Measurements from ENCODE around the gene CHST15.

Gene CHST15

GRCh38 chr10:124012991-124013390, 80.4 kb downstream of the CHST15 start:
- no peaks in the 10 kb centered on the region for H3K79me2 ChIP-seq (ENCODE audit: insufficient read depth, low read length)
- H3K4me3 ChIP-seq (ENCODE audit: low read length, poor library complexity, severe bottlenecking) = no peak overlapping the region
- no peak overlapping the region for H2AFZ ChIP-seq (ENCODE audit: low read length)
- no peaks in the 10 kb centered on the region for H3K36me3 ChIP-seq (ENCODE audit: insufficient read depth, low read length)
- H3K4me2 ChIP-seq (ENCODE audit: low read depth, low read length, poor library complexity, severe bottlenecking) = no peak overlapping the region
- H3K9me3 ChIP-seq (ENCODE audit: insufficient read depth, low read depth, low read length) = peaks cover 8% of the 10 kb centered on the region; the same call in 1 of the 2 replicates
- H3F3A ChIP-seq (ENCODE audit: low read depth) = no peaks in the 10 kb centered on the region
- no peaks in the 10 kb centered on the region for H3K4me1 ChIP-seq (ENCODE audit: insufficient read depth, low read length, poor library complexity, severe bottlenecking)
- no peaks in the 10 kb centered on the region for H3K9me2 ChIP-seq (replicated peaks; ENCODE audit: low read depth, low read length)
- H3K9ac ChIP-seq (ENCODE audit: low read depth, low read length, poor library complexity, severe bottlenecking) = no peak overlapping the region
- H3K27me3 ChIP-seq (ENCODE audit: insufficient read depth, low read length, poor library complexity, severe bottlenecking) = no peaks in the 10 kb centered on the region
- H4K20me1 ChIP-seq (ENCODE audit: insufficient read depth, low read length, poor library complexity, severe bottlenecking) = no peaks in the 10 kb centered on the region
- TF ChIP-seq EZH2phosphoT487 (IDR thresholded peaks at IDR 0.05; ENCODE audit: borderline replicate concordance) = no peak
- TF ChIP-seq CTCF (conservative IDR thresholded peaks at IDR 0.05; ENCODE audit: low read length) = no peak

DNA sequence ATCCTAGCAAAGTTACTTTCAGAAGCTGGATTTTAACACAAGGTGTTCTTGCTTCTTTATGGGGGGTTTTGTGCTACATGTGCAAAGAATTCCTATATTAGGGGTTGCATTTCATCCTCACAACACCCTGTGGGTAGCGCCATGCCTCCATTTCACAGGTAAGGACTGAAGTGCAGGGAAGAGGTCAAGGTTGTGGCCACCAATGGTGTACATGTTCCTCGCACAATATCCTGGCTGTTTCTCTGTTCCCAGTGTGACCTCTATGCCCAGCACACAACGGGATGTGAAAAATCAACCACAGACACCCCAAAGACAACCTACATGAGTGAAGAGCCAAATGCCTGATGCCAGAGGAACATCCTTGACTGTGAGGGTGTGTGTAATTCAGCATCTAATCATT, 80.8 kb downstream of the CHST15 start:
- TF ChIP-seq EZH2phosphoT487 (IDR thresholded peaks at IDR 0.05; ENCODE audit: borderline replicate concordance) = no peak
- no peak for TF ChIP-seq CTCF (conservative IDR thresholded peaks at IDR 0.05; ENCODE audit: low read length)
- no peaks in the 10 kb centered on the region for H3K36me3 ChIP-seq (ENCODE audit: insufficient read depth, low read length)

GRCh38 chr10:124012066-124012465, 81.3 kb downstream of the CHST15 start:
- Histone ChIP-seq H3K79me2 (ENCODE audit: insufficient read depth, low read length) (no peaks in the 10 kb centered on the region), H3F3A (ENCODE audit: low read depth) (no peaks in the 10 kb centered on the region), H3K9me3 (ENCODE audit: insufficient read depth, low read depth, low read length) (peaks cover 8% of the 10 kb centered on the region; the same call in 1 of the 2 replicates), H3K9me2 (replicated peaks; ENCODE audit: low read depth, low read length) (no peaks in the 10 kb centered on the region), H3K4me1 (ENCODE audit: insufficient read depth, low read length, poor library complexity, severe bottlenecking) (no peaks in the 10 kb centered on the region), H4K20me1 (ENCODE audit: insufficient read depth, low read length, poor library complexity, severe bottlenecking) (no peaks in the 10 kb centered on the region), H3K9ac (ENCODE audit: low read depth, low read length, poor library complexity, severe bottlenecking) (no peak overlapping the region), H2AFZ (ENCODE audit: low read length) (no peak overlapping the region), H3K36me3 (ENCODE audit: insufficient read depth, low read length) (no peaks in the 10 kb centered on the region), H3K27me3 (ENCODE audit: insufficient read depth, low read length, poor library complexity, severe bottlenecking) (no peaks in the 10 kb centered on the region), H3K4me2 (ENCODE audit: low read depth, low read length, poor library complexity, severe bottlenecking) (no peak overlapping the region), H3K4me3 (ENCODE audit: low read length, poor library complexity, severe bottlenecking) (no peak overlapping the region)
- TF ChIP-seq EZH2phosphoT487 (IDR thresholded peaks at IDR 0.05; ENCODE audit: borderline replicate concordance) (no peak), CTCF (conservative IDR thresholded peaks at IDR 0.05; ENCODE audit: low read length) (no peak)

More for the DNA sequence above, 80.8 kb downstream of the CHST15 start:
- Histone ChIP-seq H3K9me3 (ENCODE audit: insufficient read depth, low read depth, low read length) (peaks cover 8% of the 10 kb centered on the region; the same call in 1 of the 2 replicates), H3K9me2 (replicated peaks; ENCODE audit: low read depth, low read length) (no peaks in the 10 kb centered on the region), H3K4me1 (ENCODE audit: insufficient read depth, low read length, poor library complexity, severe bottlenecking) (no peaks in the 10 kb centered on the region), H4K20me1 (ENCODE audit: insufficient read depth, low read length, poor library complexity, severe bottlenecking) (no peaks in the 10 kb centered on the region), H3K9ac (ENCODE audit: low read depth, low read length, poor library complexity, severe bottlenecking) (no peak overlapping the region), H3K4me2 (ENCODE audit: low read depth, low read length, poor library complexity, severe bottlenecking) (no peak overlapping the region), H3F3A (ENCODE audit: low read depth) (no peaks in the 10 kb centered on the region), H3K27me3 (ENCODE audit: insufficient read depth, low read length, poor library complexity, severe bottlenecking) (no peaks in the 10 kb centered on the region), H2AFZ (ENCODE audit: low read length) (no peak overlapping the region), H3K79me2 (ENCODE audit: insufficient read depth, low read length) (no peaks in the 10 kb centered on the region), H3K4me3 (ENCODE audit: low read length, poor library complexity, severe bottlenecking) (no peak overlapping the region)

All from Loucy (cell line).